Suprapubic skin (tissue), 4 donors: ENCODE results near the gene BSND. TPM values are rescaled to one million over a fixed set of nuclear protein-coding genes. Genes with fewer than 3 reads are reported as not detected.

ENCODE experiments used
- DNase-seq, 2 donors: peaks; one replicate each; pipeline ENCODE4 v3.0.0-alpha.2; 2019; ENCODE audit warnings: low spot score in 2 of 2
- H3K27ac ChIP-seq: fragments of 200-600 bp; sonication (generic); one replicate; pipeline ENCODE4 v1.5.1; 2019
- H3K27me3 ChIP-seq: fragments of 200-600 bp; sonication (generic); one replicate; pipeline ENCODE4 v1.5.1; 2019
- H3K36me3 ChIP-seq: fragments of 200-600 bp; sonication (generic); one replicate; pipeline ENCODE4 v1.5.1; 2019
- H3K4me1 ChIP-seq: fragments of 200-600 bp; sonication (generic); one replicate; pipeline ENCODE4 v1.5.1; 2019
- H3K4me3 ChIP-seq: fragments of 200-600 bp; sonication (generic); one replicate; pipeline ENCODE4 v1.5.1; 2019; ENCODE audit warnings: mild to moderate bottlenecking
- H3K9me3 ChIP-seq: fragments of 200-600 bp; sonication (generic); one replicate; pipeline ENCODE4 v1.5.1; 2019
- CTCF ChIP-seq, 2 donors: fragments of 200-600 bp in 1 of 2; fragments of 450-650 bp in 1 of 2; sonication (generic) in 1 of 2; IDR thresholded peaks; one replicate each; pipeline ENCODE4 v1.5.1; 2016 to 2019; ENCODE audit warnings: antibody characterized with exemption in 2 of 2, mild to moderate bottlenecking in 1 of 2, moderate library complexity in 1 of 2
- EP300 ChIP-seq: sonication (generic); formaldehyde crosslinking; IDR thresholded peaks from one replicate; pipeline ENCODE4 v1.6.1; 2017; ENCODE audit warnings: antibody characterized with exemption
- POLR2A ChIP-seq, 2 donors: fragments of 450-650 bp; IDR thresholded peaks; one replicate each; pipeline ENCODE4 v1.6.1; 2017; ENCODE audit warnings: antibody characterized with exemption in 2 of 2, mild to moderate bottlenecking in 2 of 2, moderate library complexity in 2 of 2
- POLR2AphosphoS5 ChIP-seq, 3 donors: sonication (generic); formaldehyde crosslinking; IDR thresholded peaks; one replicate each; pipeline ENCODE4 v1.6.1; 2017; ENCODE audit warnings: antibody characterized with exemption in 3 of 3
- WGBS: methylation state at CpG from one replicate; pipeline ENCODE4 v1.1.5; 2018; 5-methylcytosine and 5-hydroxymethylcytosine counted together
- total RNA-seq, 4 donors: library from RNA; depleted of rRNA; stranded (reverse); fragments of >200 nt; gene quantifications; one replicate each; pipeline ENCODE4 v1.1.0, GENCODE V29; 2016

Gene BSND
- total RNA-seq, 4 donors from 2014 or later, result not detected

DNA sequence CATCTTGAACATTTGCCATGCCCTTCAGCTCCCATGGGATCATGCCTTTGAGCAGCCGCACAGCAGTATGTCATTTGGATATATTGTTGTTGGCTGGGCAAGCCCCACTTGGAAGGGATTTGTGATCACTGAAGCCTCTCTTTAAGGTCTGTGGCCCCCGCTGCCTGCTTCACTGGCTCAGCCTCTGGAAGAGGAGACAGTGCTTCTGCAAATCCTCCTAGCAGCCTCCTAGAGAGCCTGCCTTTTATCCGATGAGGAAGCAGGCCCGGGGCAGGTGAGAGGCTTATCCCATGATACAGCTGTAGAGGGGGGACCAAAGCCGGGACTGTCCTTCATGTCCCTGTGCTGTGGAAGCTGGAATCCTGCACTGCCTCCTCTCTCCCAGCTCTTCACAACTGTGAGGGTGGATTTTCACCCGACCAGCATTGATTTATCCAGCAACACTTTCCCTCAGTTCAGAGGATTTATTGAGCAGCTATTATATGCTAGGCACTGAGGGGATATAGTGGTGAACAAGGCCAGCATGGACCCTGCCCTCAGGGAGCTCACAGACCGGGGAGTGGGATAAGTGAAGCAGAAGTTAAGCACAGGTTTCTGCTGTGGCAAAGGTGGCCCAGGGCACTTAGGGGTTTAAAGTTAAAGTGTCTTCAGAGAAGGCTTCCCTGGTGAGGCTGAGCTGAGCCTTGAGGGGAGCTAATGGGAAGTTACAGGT is 14.4 kb upstream of the BSND start:
- no peaks in the 10 kb centered on the region for H3K36me3 ChIP-seq
- no peak overlapping the region for H3K4me3 ChIP-seq
- no peak overlapping the region for H3K27ac ChIP-seq
- peaks cover 15% of the 10 kb centered on the region for H3K4me1 ChIP-seq
- peaks cover 15% of the 10 kb centered on the region for H3K27me3 ChIP-seq
- DNase-seq, result no peak
- H3K9me3 ChIP-seq, result no peaks in the 10 kb centered on the region
- TF ChIP-seq POLR2A (IDR thresholded peaks at IDR 0.05) (no peak), POLR2AphosphoS5 (IDR thresholded peaks at IDR 0.05) (no peak), CTCF (IDR thresholded peaks at IDR 0.05) (no peak), EP300 (no peak)
- 66% methylated on average over 4 of the region's 7 CpGs for WGBS

GRCh38 chr1:54985556-54985955 is 13.2 kb upstream of the BSND start:
- Histone ChIP-seq H3K9me3 (no peaks in the 10 kb centered on the region), H3K36me3 (no peaks in the 10 kb centered on the region), H3K4me3 (no peak overlapping the region), H3K27me3 (peaks cover 7% of the 10 kb centered on the region), H3K27ac (no peak overlapping the region), H3K4me1 (peaks cover 6% of the 10 kb centered on the region)
- WGBS, result 83% methylated on average over 5 of the region's 5 CpGs
- no peak for TF ChIP-seq CTCF (IDR thresholded peaks at IDR 0.05)
- no peak for TF ChIP-seq EP300
- no peak for TF ChIP-seq POLR2A (IDR thresholded peaks at IDR 0.05)
- TF ChIP-seq POLR2AphosphoS5 (IDR thresholded peaks at IDR 0.05), result no peak
- no peak for DNase-seq

GRCh38 chr1:54986025-54986424 is 12.7 kb upstream of the BSND start:
- peaks cover 2% of the 10 kb centered on the region for H3K27me3 ChIP-seq
- H3K4me1 ChIP-seq, result peaks cover 2% of the 10 kb centered on the region
- no peak overlapping the region for H3K4me3 ChIP-seq
- no peaks in the 10 kb centered on the region for H3K36me3 ChIP-seq
- no peak for TF ChIP-seq CTCF (IDR thresholded peaks at IDR 0.05)
- no peak for TF ChIP-seq POLR2A (IDR thresholded peaks at IDR 0.05)
- TF ChIP-seq EP300, result no peak
- no peak for TF ChIP-seq POLR2AphosphoS5 (IDR thresholded peaks at IDR 0.05)
- WGBS, result 93% methylated on average over 6 of the region's 15 CpGs
- H3K27ac ChIP-seq, result no peak overlapping the region
- H3K9me3 ChIP-seq, result no peaks in the 10 kb centered on the region
- peak in 1 of 2 donors; percentile 45 for DNase-seq

DNA sequence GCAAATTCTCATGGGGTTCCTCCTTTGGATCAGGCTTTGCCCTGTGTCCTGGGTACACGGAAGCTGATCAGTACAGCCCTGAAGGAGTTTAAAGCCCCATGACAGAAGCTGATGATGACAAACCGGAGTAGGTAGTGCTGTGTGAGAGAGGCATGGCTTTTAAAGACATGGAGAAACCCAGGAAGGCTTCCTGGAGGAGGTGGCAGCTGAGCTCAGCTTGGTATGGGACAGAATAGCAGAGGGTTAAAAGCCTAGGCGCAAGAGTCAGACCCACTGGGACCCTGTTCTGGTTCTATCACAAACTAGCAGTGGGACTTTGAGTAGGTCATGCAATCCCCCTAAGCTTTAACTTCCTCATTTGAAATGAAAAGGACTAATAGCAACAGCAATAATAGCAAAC is 12.2 kb upstream of the BSND start:
- no peak for DNase-seq
- TF ChIP-seq CTCF (IDR thresholded peaks at IDR 0.05) (no peak), POLR2A (IDR thresholded peaks at IDR 0.05) (no peak), EP300 (no peak), POLR2AphosphoS5 (IDR thresholded peaks at IDR 0.05) (no peak)
- WGBS, result 96% methylated on average over 3 of the region's 3 CpGs
- Histone ChIP-seq H3K27me3 (no peaks in the 10 kb centered on the region), H3K4me3 (no peak overlapping the region), H3K9me3 (no peaks in the 10 kb centered on the region), H3K4me1 (no peaks in the 10 kb centered on the region), H3K27ac (no peak overlapping the region), H3K36me3 (no peaks in the 10 kb centered on the region)

GRCh38 chr1:54987427-54987826 is 11.3 kb upstream of the BSND start:
- Histone ChIP-seq H3K9me3 (no peaks in the 10 kb centered on the region), H3K4me3 (no peak overlapping the region), H3K27me3 (no peaks in the 10 kb centered on the region), H3K27ac (no peak overlapping the region), H3K4me1 (no peaks in the 10 kb centered on the region), H3K36me3 (no peaks in the 10 kb centered on the region)
- TF ChIP-seq CTCF (IDR thresholded peaks at IDR 0.05), result no peak
- TF ChIP-seq EP300, result no peak
- TF ChIP-seq POLR2AphosphoS5 (IDR thresholded peaks at IDR 0.05), result no peak
- DNase-seq, result no peak
- 88% methylated on average over 2 of the region's 2 CpGs for WGBS
